WERI-Rb-1 (cell line): ENCODE data around the gene STOML3.

Experiments used
- DNase-seq: peaks from one replicate; pipeline ENCODE4 v3.0.0-alpha.2; 2020
- H3K27ac ChIP-seq: fragments of 250-450 bp; sonication (Bioruptor Pico); 2 replicates; pipeline ENCODE4 v1.5.1; 2020; ENCODE audit warnings: mild to moderate bottlenecking, moderate library complexity
- H3K27me3 ChIP-seq: fragments of 250-450 bp; sonication (Bioruptor Pico); 2 replicates; pipeline ENCODE4 v1.5.1; 2021; ENCODE audit warnings: mild to moderate bottlenecking, low read depth, moderate library complexity; ENCODE audit not compliant: insufficient read depth, severe bottlenecking
- H3K36me3 ChIP-seq: fragments of 250-450 bp; sonication (Bioruptor Pico); 2 replicates; pipeline ENCODE4 v1.5.1; 2020; ENCODE audit warnings: mild to moderate bottlenecking, moderate library complexity
- H3K4me3 ChIP-seq: 2 replicates; pipeline ENCODE4 v1.5.1; 2011; ENCODE audit warnings: low read depth, mild to moderate bottlenecking, control low read depth, low read length
- H3K9me3 ChIP-seq: fragments of 250-450 bp; sonication (Bioruptor Pico); 2 replicates; pipeline ENCODE4 v1.5.1; 2021; ENCODE audit warnings: mild to moderate bottlenecking, moderate library complexity; ENCODE audit not compliant: severe bottlenecking
- TF ChIP-seq, protein P1 (sequence below): IDR thresholded peaks from 2 replicates; pipeline ENCODE4 v1.5.1; 2011; ENCODE audit warnings: low read depth, mild to moderate bottlenecking, control low read depth, inconsistent platforms, low read length

The STOML3 gene

DNA sequence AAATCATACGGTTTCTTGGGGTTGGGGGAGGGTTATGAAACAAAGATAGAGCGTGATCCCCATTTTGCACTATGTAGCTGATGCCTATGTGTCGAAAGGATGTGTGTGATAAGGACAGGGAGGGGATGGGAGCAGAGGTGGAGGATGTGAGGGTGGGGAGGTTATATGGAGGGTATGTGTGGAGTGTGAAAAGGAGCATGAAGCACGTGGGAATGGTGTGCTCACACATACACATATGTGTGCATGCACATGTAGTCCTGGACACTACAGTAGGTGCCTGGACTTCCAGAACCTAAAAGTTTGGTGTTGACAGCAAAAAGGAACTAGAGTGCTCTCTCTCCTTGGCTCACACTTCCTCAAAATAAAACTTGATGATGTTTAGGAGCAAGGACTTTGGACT, 25.4 kb downstream of the STOML3 start:
- DNase-seq, result no peak

DNA sequence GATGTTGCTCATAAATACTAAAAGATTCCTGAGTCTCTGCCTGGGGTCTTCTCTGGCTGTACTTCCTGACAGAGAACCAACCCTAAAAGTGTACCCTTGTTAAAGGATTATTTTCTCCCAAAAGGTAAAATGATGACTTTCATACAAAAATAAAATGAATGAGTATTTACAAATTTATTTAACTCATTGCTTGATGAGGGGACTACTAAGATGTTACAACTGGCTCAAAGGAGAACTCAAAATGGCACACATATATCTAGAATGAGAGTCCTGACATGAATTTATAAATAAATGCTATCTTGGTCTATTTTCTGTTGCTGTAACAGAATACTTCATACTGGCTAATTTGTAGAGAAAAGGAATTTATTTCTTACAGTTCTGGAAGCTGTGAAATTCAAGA, 30.5 kb downstream of the STOML3 start:
- H3K9me3 ChIP-seq, result no peaks in the 10 kb centered on the region
- no peak overlapping the region for H3K27ac ChIP-seq
- TF ChIP-seq, protein P1, sequence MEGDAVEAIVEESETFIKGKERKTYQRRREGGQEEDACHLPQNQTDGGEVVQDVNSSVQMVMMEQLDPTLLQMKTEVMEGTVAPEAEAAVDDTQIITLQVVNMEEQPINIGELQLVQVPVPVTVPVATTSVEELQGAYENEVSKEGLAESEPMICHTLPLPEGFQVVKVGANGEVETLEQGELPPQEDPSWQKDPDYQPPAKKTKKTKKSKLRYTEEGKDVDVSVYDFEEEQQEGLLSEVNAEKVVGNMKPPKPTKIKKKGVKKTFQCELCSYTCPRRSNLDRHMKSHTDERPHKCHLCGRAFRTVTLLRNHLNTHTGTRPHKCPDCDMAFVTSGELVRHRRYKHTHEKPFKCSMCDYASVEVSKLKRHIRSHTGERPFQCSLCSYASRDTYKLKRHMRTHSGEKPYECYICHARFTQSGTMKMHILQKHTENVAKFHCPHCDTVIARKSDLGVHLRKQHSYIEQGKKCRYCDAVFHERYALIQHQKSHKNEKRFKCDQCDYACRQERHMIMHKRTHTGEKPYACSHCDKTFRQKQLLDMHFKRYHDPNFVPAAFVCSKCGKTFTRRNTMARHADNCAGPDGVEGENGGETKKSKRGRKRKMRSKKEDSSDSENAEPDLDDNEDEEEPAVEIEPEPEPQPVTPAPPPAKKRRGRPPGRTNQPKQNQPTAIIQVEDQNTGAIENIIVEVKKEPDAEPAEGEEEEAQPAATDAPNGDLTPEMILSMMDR, result no peak
- no peak overlapping the region for H3K4me3 ChIP-seq
- H3K36me3 ChIP-seq, result no peaks in the 10 kb centered on the region
- DNase-seq, result no peak
- H3K27me3 ChIP-seq, result no peaks in the 10 kb centered on the region

More for the DNA sequence above, 25.4 kb downstream of the STOML3 start:
- Histone ChIP-seq H3K27me3 (no peaks in the 10 kb centered on the region), H3K4me3 (no peak overlapping the region), H3K36me3 (no peaks in the 10 kb centered on the region), H3K9me3 (no peaks in the 10 kb centered on the region), H3K27ac (no peak overlapping the region)
- TF ChIP-seq, protein P1, result no peak

DNA sequence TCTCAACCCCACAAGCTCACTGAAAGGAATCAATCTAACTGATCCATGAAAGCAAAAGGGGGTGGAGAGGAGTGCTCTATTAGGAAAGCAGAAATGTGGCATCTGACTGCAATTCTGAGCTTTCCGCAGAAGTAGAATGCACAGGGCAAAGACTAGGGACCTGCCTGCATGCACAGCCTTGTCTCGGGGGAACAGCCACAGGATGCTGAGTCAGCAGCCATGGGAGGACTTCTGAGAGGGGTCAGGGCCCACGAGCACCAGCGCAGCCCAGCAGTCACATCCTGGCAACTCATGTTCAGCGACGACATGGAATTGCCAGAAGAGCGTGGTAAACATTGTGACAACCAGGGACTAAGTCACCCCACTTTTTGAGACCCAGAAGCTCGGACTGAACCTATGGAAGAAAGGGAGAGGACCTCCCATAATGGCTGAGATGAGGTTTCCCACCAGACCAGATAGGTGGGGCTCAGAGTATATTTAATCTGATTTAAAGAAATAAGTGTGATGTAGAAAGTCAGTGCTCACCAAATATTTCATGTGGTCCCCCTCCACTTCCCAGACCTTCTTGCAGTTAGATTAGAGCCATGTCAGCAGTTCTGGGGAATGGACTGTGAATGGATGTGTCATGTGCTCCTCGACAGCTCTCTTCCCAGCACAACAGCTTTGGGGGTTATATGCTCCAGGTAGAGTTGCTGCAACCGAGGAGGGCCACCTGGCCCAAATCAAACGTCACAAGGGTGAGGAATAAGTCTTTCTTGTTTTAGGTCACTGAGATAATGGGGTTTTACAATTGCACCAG, 32.6 kb downstream of the STOML3 start:
- H3K9me3 ChIP-seq, result no peaks in the 10 kb centered on the region
- H3K27ac ChIP-seq, result no peak overlapping the region
- no peak overlapping the region for H3K4me3 ChIP-seq
- no peaks in the 10 kb centered on the region for H3K36me3 ChIP-seq
- TF ChIP-seq, protein P1, result no peak
- no peak for DNase-seq
- H3K27me3 ChIP-seq, result no peaks in the 10 kb centered on the region

DNA sequence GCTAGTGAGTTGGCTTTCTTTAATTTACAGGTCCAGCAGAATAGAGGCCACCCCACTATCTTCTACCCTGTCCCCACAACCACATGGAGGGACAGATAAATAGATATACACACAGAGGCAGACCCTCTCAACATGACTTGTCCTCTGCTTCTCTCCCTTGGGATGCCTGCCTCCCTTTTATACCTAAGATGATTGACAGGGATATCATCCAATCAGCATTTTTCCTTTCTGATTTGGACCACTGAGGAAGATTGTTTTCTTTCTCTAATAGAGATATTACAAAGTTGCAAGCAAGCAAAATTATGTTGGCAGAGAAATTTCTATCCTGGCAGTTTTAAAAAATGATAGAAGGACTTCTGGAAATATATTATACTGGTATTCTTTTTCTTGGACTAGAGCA, 35.8 kb downstream of the STOML3 start:
- TF ChIP-seq, protein P1, result no peak
- Histone ChIP-seq H3K27ac (no peak overlapping the region), H3K9me3 (no peaks in the 10 kb centered on the region), H3K36me3 (no peaks in the 10 kb centered on the region), H3K4me3 (no peak overlapping the region), H3K27me3 (no peaks in the 10 kb centered on the region)
- DNase-seq, result no peak

DNA sequence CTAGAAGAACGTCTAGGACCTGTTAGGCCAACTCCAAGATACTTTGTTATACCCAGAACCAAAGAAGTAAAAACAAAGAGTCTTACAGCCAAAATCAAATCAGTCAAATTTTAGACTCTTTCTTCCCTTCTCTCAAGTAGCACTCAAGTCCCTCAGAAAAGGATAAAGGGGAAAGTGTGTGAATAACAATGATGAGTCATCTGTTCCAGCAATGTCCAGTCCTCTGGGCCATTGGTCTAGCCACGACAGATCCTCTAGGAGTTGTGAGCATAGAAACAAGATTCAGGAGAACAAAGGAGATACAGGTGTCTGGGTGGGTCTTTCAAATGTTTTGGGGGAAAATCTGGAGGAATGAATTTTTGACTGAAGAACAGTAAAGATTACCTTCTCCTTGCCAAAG, 36.3 kb downstream of the STOML3 start:
- TF ChIP-seq, protein P1, result no peak
- Histone ChIP-seq H3K27ac (no peak overlapping the region), H3K4me3 (no peak overlapping the region), H3K27me3 (no peaks in the 10 kb centered on the region), H3K9me3 (no peaks in the 10 kb centered on the region), H3K36me3 (no peaks in the 10 kb centered on the region)
- no peak for DNase-seq

DNA sequence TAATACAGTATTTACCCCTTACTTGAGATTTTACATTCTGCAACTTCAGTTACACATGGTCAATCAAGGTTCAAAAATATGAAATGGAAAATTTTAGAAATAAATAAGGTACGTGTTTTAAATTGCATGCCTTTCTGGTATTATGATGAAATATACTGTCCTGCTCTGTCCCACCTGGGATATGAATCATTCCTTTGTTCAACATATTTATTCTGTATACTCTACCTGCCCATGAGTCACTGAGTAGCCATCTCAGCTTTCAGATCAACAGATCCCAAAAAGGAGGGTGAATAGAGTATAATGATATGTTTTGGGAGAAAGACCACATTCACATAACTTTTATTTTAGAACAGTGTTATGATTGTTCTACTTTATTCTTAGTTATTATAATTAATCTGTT, 37.8 kb downstream of the STOML3 start:
- Histone ChIP-seq H3K36me3 (no peaks in the 10 kb centered on the region), H3K9me3 (no peaks in the 10 kb centered on the region), H3K27ac (no peak overlapping the region), H3K4me3 (no peak overlapping the region), H3K27me3 (no peaks in the 10 kb centered on the region)
- DNase-seq, result no peak
- TF ChIP-seq, protein P1, result no peak
